T-helper 2 cell treated with Interferon-gamma antibody and Interleukin-4, amounts not matched to agents 5 μg/mL and 100 μg/mL, for 36 hours (primary cell): ENCODE data around the gene ADGRE3.

Source experiments
- DNase-seq: peaks from one replicate; pipeline ENCODE4 v3.0.0; 2021; ENCODE audit warnings: low spot score
- H3K27ac Mint-ChIP-seq: one replicate; pipeline ENCODE4 v1.8.0; 2021; ENCODE audit warnings: mild to moderate bottlenecking, mixed read lengths
- H3K27me3 Mint-ChIP-seq: one replicate; pipeline ENCODE4 v1.8.0; 2021; ENCODE audit warnings: low read depth, mixed read lengths
- H3K36me3 Mint-ChIP-seq: one replicate; pipeline ENCODE4 v1.8.0; 2021; ENCODE audit warnings: low read depth, mixed read lengths
- H3K4me1 Mint-ChIP-seq: one replicate; pipeline ENCODE4 v1.8.0; 2021; ENCODE audit warnings: low read depth, mixed read lengths
- H3K4me3 Mint-ChIP-seq: one replicate; pipeline ENCODE4 v1.8.0; 2022; ENCODE audit warnings: mild to moderate bottlenecking, moderate library complexity, mixed read lengths
- H3K9me3 Mint-ChIP-seq: one replicate; pipeline ENCODE4 v1.8.0; 2021; ENCODE audit warnings: mixed read lengths

Gene ADGRE3, protein sequence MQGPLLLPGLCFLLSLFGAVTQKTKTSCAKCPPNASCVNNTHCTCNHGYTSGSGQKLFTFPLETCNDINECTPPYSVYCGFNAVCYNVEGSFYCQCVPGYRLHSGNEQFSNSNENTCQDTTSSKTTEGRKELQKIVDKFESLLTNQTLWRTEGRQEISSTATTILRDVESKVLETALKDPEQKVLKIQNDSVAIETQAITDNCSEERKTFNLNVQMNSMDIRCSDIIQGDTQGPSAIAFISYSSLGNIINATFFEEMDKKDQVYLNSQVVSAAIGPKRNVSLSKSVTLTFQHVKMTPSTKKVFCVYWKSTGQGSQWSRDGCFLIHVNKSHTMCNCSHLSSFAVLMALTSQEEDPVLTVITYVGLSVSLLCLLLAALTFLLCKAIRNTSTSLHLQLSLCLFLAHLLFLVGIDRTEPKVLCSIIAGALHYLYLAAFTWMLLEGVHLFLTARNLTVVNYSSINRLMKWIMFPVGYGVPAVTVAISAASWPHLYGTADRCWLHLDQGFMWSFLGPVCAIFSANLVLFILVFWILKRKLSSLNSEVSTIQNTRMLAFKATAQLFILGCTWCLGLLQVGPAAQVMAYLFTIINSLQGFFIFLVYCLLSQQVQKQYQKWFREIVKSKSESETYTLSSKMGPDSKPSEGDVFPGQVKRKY

GRCh38 chr19:14674764-14675163 is at the start of gene ADGRE3:
Gene ADGRE3 (minus strand): TSS chr19:14674844. CDS start chr19:14674770, 74 bp downstream.
- Mint-ChIP-seq H3K36me3 (no peaks in the 10 kb centered on the region), H3K4me1 (no peaks in the 10 kb centered on the region), H3K27me3 (peaks cover 10% of the 10 kb centered on the region), H3K27ac (no peak within 1 kb of the TSS), H3K9me3 (peaks cover 7% of the 10 kb centered on the region), H3K4me3 (no peak within 1 kb of the TSS)
- DNase-seq = no peak

DNA sequence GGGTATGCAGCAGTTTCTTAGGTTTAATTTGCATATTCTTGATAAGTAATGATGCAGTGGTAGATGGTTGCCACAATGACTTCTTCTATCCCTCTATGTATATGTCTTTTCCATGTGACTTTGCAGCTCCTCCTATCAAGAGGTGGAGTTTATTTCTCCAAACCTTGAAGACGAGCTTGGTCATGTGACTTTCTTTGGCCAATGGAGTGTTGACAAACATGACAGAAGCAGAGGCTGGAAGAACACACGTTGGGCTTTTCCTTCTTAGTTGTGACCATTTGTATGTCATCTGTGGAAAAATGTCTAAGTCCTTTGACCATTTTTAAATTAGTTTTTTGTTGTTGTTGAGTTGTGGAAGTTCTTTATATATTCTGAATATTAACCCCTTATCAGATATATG is 47.5 kb upstream of the ADGRE3 start:
- peaks cover 72% of the 10 kb centered on the region for H3K9me3 Mint-ChIP-seq
- peaks cover 29% of the 10 kb centered on the region for H3K36me3 Mint-ChIP-seq
- no peaks in the 10 kb centered on the region for H3K4me1 Mint-ChIP-seq
- no peaks in the 10 kb centered on the region for H3K27me3 Mint-ChIP-seq
- no peak for DNase-seq
- H3K4me3 Mint-ChIP-seq = no peak overlapping the region
- no peak overlapping the region for H3K27ac Mint-ChIP-seq

GRCh38 chr19:14719162-14719561 is 44.5 kb upstream of the ADGRE3 start:
- Mint-ChIP-seq H3K27ac (no peak overlapping the region), H3K36me3 (peaks cover 58% of the 10 kb centered on the region), H3K27me3 (no peaks in the 10 kb centered on the region), H3K4me3 (no peak overlapping the region), H3K4me1 (no peaks in the 10 kb centered on the region), H3K9me3 (peaks cover 78% of the 10 kb centered on the region)
- DNase-seq = no peak

DNA sequence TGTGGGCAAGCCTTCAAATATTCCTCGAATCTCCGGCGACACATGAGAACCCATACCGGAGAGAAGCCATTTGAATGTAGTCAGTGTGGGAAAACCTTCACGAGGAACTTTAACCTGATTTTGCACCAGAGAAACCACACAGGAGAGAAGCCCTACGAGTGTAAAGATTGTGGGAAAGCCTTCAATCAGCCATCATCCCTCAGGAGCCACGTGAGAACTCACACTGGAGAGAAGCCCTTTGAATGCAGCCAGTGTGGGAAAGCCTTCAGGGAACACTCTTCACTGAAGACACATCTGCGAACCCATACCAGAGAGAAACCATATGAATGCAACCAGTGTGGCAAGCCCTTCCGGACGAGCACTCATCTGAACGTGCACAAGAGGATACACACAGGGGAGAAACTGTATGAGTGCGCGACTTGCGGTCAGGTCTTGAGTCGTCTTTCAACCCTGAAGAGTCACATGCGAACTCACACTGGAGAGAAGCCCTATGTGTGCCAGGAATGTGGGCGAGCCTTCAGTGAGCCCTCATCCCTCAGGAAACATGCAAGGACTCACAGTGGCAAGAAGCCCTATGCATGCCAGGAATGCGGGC is 44.0 kb upstream of the ADGRE3 start:
- peaks cover 63% of the 10 kb centered on the region for H3K36me3 Mint-ChIP-seq
- H3K4me3 Mint-ChIP-seq = no peak overlapping the region
- H3K4me1 Mint-ChIP-seq = no peaks in the 10 kb centered on the region
- H3K27ac Mint-ChIP-seq = no peak overlapping the region
- DNase-seq = no peak
- no peaks in the 10 kb centered on the region for H3K27me3 Mint-ChIP-seq
- H3K9me3 Mint-ChIP-seq = peaks cover 83% of the 10 kb centered on the region

DNA sequence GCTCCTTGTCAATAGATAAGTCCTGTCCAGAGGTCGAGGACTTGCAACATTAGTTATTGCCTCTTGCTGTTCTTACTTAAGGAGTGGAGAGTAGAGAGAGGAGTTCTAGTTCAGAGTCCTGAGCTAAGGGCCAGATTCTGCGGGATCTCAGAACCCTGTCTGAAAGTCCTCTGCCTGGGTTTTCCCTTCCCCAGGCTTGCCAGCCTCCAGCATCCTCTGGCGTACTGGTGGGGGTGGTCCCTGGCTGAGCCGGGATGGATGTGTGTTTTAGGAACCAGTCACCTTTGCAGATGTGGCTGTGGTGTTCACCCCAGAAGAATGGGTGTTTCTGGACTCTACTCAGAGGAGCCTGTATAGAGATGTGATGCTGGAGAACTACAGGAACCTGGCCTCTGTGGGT is 41.2 kb upstream of the ADGRE3 start:
- Mint-ChIP-seq H3K27me3 (no peaks in the 10 kb centered on the region), H3K4me1 (no peaks in the 10 kb centered on the region), H3K36me3 (peaks cover 78% of the 10 kb centered on the region), H3K9me3 (peaks cover 69% of the 10 kb centered on the region), H3K4me3 (no peak overlapping the region), H3K27ac (no peak overlapping the region)
- no peak for DNase-seq

DNA sequence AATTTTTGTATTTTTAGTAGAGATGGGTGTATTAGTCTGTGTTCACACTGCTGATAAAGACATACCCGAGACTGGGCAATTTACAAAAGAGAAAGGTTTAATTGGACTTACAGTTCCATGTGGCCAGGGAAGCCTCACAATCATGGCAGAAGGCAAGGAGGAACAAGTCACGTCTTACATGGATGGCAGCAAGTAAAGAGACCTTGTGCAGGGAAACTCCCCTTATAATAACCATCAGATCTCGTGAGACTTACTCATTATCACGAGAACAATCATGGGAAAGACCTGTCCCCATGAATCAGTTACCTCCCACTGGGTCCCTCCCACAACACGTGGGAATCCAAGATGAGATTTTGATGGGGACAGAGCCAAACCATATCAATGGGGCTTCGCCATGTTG is 29.8 kb upstream of the ADGRE3 start:
- peaks cover 5% of the 10 kb centered on the region for H3K9me3 Mint-ChIP-seq
- no peaks in the 10 kb centered on the region for H3K4me1 Mint-ChIP-seq
- no peak overlapping the region for H3K27ac Mint-ChIP-seq
- H3K4me3 Mint-ChIP-seq = no peak overlapping the region
- H3K27me3 Mint-ChIP-seq = no peaks in the 10 kb centered on the region
- H3K36me3 Mint-ChIP-seq = peaks cover 55% of the 10 kb centered on the region
- no peak for DNase-seq

DNA sequence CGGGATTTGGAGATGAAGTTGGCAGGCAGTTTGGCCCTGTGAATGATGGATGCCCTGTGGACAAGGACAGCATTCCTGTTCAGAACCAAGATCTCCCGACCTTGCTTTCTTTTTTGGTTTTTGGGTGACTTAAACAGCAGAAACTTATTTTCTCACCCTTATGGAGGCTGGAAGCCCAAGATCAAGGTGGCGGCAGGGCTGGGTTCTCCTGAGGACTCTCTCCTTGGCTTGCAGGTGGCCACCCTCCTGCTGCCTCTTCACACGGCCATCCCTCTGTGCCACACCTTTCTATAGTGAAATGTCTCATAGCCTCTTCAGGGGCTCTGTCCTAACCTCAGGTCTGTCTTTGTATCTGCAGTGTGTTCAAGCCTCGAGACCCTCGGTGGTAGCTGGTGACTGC is 29.2 kb upstream of the ADGRE3 start:
- peaks cover 49% of the 10 kb centered on the region for H3K36me3 Mint-ChIP-seq
- H3K27ac Mint-ChIP-seq = no peak overlapping the region
- no peaks in the 10 kb centered on the region for H3K27me3 Mint-ChIP-seq
- peaks cover 1% of the 10 kb centered on the region for H3K9me3 Mint-ChIP-seq
- no peak for DNase-seq
- no peaks in the 10 kb centered on the region for H3K4me1 Mint-ChIP-seq
- H3K4me3 Mint-ChIP-seq = no peak overlapping the region

GRCh38 chr19:14700711-14701375 is 26.2 kb upstream of the ADGRE3 start:
- Mint-ChIP-seq H3K36me3 (peaks cover 40% of the 10 kb centered on the region), H3K4me3 (no peak overlapping the region), H3K27me3 (no peaks in the 10 kb centered on the region), H3K9me3 (no peaks in the 10 kb centered on the region), H3K4me1 (no peaks in the 10 kb centered on the region), H3K27ac (no peak overlapping the region)
- no peak for DNase-seq

DNA sequence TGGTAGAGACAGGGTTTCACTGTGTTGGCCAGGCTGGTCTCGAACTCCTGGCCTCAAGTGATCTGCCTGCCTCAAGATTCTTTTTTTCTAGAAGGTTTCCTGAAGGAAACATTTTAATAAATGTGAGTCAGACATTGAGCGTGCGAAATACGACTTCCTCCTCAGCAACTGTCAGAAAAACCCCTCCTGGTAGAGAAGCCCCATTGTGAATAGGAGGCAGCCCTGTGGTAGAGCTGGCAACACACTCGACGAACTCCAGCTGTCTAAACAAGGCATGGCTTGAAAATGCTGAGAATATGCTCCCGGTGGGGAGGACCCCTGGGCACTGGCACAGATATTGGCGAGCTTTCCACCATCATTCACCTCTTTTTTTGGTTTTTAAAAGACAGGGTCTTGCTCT is 25.0 kb upstream of the ADGRE3 start:
- DNase-seq = no peak
- no peak overlapping the region for H3K27ac Mint-ChIP-seq
- no peaks in the 10 kb centered on the region for H3K9me3 Mint-ChIP-seq

GRCh38 chr19:14695471-14695870 is 20.8 kb upstream of the ADGRE3 start:
- H3K27me3 Mint-ChIP-seq = no peaks in the 10 kb centered on the region
- peaks cover 8% of the 10 kb centered on the region for H3K4me1 Mint-ChIP-seq
- no peak for DNase-seq
- peaks cover 15% of the 10 kb centered on the region for H3K36me3 Mint-ChIP-seq
- no peaks in the 10 kb centered on the region for H3K9me3 Mint-ChIP-seq
- H3K4me3 Mint-ChIP-seq = no peak overlapping the region
- H3K27ac Mint-ChIP-seq = no peak overlapping the region

More for the DNA sequence above, 25.0 kb upstream of the ADGRE3 start:
- Mint-ChIP-seq H3K4me1 (no peaks in the 10 kb centered on the region), H3K27me3 (no peaks in the 10 kb centered on the region), H3K36me3 (peaks cover 38% of the 10 kb centered on the region), H3K4me3 (no peak overlapping the region)

DNA sequence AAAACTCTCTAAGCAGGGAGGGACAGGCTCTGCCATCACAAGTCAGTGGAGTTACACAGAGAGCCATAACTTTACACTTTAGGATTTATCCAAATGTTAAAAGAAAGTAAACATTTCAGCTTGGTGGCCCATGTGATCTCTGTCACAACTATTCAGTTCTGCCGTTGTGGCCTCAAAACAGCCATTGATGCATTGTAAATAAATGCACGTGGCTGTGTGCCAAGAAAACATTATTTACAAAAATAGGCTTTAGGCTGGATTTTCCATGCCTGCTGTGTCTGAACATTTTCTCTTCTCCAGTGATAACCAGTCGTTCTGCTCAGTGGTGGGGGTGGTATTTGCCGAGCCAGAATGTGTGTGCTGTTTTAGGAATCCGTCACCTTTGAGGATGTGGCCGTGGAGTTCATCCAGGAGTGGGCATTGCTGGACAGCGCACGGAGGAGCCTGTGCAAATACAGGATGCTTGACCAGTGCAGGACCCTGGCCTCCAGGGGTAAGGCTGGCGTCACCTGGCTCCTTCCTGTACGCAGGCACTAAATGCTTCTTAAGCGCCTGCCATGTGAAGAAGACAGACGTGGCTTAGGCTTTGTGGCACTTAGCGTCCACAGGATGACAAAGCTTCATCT is 20.1 kb upstream of the ADGRE3 start:
- Mint-ChIP-seq H3K27me3 (no peaks in the 10 kb centered on the region), H3K36me3 (peaks cover 13% of the 10 kb centered on the region), H3K4me3 (no peak overlapping the region), H3K27ac (no peak overlapping the region), H3K4me1 (peaks cover 9% of the 10 kb centered on the region), H3K9me3 (no peaks in the 10 kb centered on the region)
- no peak for DNase-seq

- peak within 1 kb of the TSS; percentile 99 for H3K27ac Mint-ChIP-seq
- H3K9me3 Mint-ChIP-seq = no peaks in the 10 kb centered on the region
These were observed 15.2 kb upstream of the ADGRE3 start, which contains the start of gene ZNF333 for GRCh38 chr19:14689598-14690503. Gene ZNF333 (plus strand): TSS chr19:14690048. CDS start chr19:14693492, 3,444 bp downstream.

DNA sequence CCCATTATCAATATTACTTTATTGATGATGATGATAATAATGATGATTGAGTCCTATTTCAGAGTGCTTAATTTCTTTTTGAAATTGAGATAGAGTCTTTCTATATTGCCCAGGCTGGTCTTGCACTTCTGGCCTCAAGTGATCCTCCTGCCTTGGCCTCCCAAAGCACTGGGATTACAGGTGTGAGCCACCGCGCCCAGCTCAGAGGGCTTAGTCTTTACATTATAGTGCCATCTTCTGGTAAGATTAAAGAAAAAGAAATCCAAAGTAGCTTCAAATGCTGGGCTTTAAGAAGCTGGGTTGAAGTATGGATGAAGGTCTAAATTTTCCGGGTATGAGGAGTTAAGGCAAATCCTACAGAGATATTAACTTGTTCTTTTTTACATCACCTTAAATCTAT is 11.8 kb upstream of the ADGRE3 start:
- no peaks in the 10 kb centered on the region for H3K36me3 Mint-ChIP-seq
- H3K9me3 Mint-ChIP-seq = no peaks in the 10 kb centered on the region
- H3K27ac Mint-ChIP-seq = no peak overlapping the region
- DNase-seq = no peak
- peaks cover 15% of the 10 kb centered on the region for H3K4me1 Mint-ChIP-seq
- H3K27me3 Mint-ChIP-seq = no peaks in the 10 kb centered on the region
- no peak overlapping the region for H3K4me3 Mint-ChIP-seq

More at GRCh38 chr19:14689598-14690503, 15.2 kb upstream of the ADGRE3 start, which contains the start of gene ZNF333:
- H3K4me3 Mint-ChIP-seq = peak within 1 kb of the TSS; percentile 94
- no peaks in the 10 kb centered on the region for H3K36me3 Mint-ChIP-seq
- DNase-seq = peak; percentile 93
- H3K27me3 Mint-ChIP-seq = no peaks in the 10 kb centered on the region
- H3K4me1 Mint-ChIP-seq = peaks cover 17% of the 10 kb centered on the region
